Measurements from ENCODE around the gene SLC8B1.

The SLC8B1 gene

GRCh38 chr12:113271853-113272561 is 62.9 kb downstream of the SLC8B1 start:
- DNase-seq (ENCODE audit: low read depth in 1 of 2, low spot score in 1 of 2) = no peak

GRCh38 chr12:113271466-113271852 is 63.5 kb downstream of the SLC8B1 start:
- DNase-seq (ENCODE audit: low read depth in 1 of 2, low spot score in 1 of 2) = no peak

- no peak for DNase-seq (ENCODE audit: low read depth in 1 of 2, low spot score in 1 of 2)
These were observed 64.2 kb downstream of the SLC8B1 start for GRCh38 chr12:113270709-113271009.

GRCh38 chr12:113269257-113269943 is 65.5 kb downstream of the SLC8B1 start:
- DNase-seq (ENCODE audit: low read depth in 1 of 2, low spot score in 1 of 2) = no peak

GRCh38 chr12:113268621-113269020 is 66.3 kb downstream of the SLC8B1 start:
- no peak for DNase-seq (ENCODE audit: low read depth in 1 of 2, low spot score in 1 of 2)

- DNase-seq (ENCODE audit: low read depth in 1 of 2, low spot score in 1 of 2) = no peak
These were observed 66.8 kb downstream of the SLC8B1 start for GRCh38 chr12:113268136-113268535.

- no peak for DNase-seq (ENCODE audit: low read depth in 1 of 2, low spot score in 1 of 2)
These were observed 67.3 kb downstream of the SLC8B1 start for GRCh38 chr12:113267621-113268020.

- DNase-seq (ENCODE audit: low read depth in 1 of 2, low spot score in 1 of 2) = no peak
These were observed 68.6 kb downstream of the SLC8B1 start for GRCh38 chr12:113266106-113266895.

- DNase-seq (ENCODE audit: low read depth in 1 of 2, low spot score in 1 of 2) = no peak
These were observed 71.4 kb downstream of the SLC8B1 start for GRCh38 chr12:113263431-113263963.

- DNase-seq (ENCODE audit: low read depth in 1 of 2, low spot score in 1 of 2) = no peak
These were observed 72.2 kb downstream of the SLC8B1 start for GRCh38 chr12:113262710-113263109.

GRCh38 chr12:113261847-113262470 is 73.0 kb downstream of the SLC8B1 start:
- DNase-seq (ENCODE audit: low read depth in 1 of 2, low spot score in 1 of 2) = peak in 1 of 2 donors; percentile 21

GRCh38 chr12:113260636-113261300 is 74.1 kb downstream of the SLC8B1 start:
- no peak for DNase-seq (ENCODE audit: low read depth in 1 of 2, low spot score in 1 of 2)

GRCh38 chr12:113260127-113260526 is 74.8 kb downstream of the SLC8B1 start:
- no peak for DNase-seq (ENCODE audit: low read depth in 1 of 2, low spot score in 1 of 2)

GRCh38 chr12:113257564-113257963 is 77.3 kb downstream of the SLC8B1 start:
- DNase-seq (ENCODE audit: low read depth in 1 of 2, low spot score in 1 of 2) = no peak

GRCh38 chr12:113254298-113254697 is 80.6 kb downstream of the SLC8B1 start:
- DNase-seq (ENCODE audit: low read depth in 1 of 2, low spot score in 1 of 2) = no peak

- DNase-seq (ENCODE audit: low read depth in 1 of 2, low spot score in 1 of 2) = no peak
These were observed 81.2 kb downstream of the SLC8B1 start for GRCh38 chr12:113253532-113254285.

GRCh38 chr12:113252494-113252893 is 82.4 kb downstream of the SLC8B1 start:
- no peak for DNase-seq (ENCODE audit: low read depth in 1 of 2, low spot score in 1 of 2)

GRCh38 chr12:113251404-113252070 is 83.4 kb downstream of the SLC8B1 start:
- no peak for DNase-seq (ENCODE audit: low read depth in 1 of 2, low spot score in 1 of 2)

GRCh38 chr12:113250045-113250444 is 84.9 kb downstream of the SLC8B1 start:
- no peak for DNase-seq (ENCODE audit: low read depth in 1 of 2, low spot score in 1 of 2)

- no peak for DNase-seq (ENCODE audit: low read depth in 1 of 2, low spot score in 1 of 2)
These were observed 85.4 kb downstream of the SLC8B1 start for GRCh38 chr12:113249546-113249945.

Measured in activated CD4-positive, alpha-beta T cell treated with anti-CD3 and anti-CD28 coated beads, Interleukin-2, amount 50 U/mL, for 24 hours (primary cell).